H9 (cell line): Measurements from ENCODE around the gene CBFA2T2. TPM values are rescaled to one million over a fixed set of nuclear protein-coding genes. Genes with fewer than 3 reads are reported as not detected.

Experiments used
- DNase-seq: peaks from one replicate; pipeline ENCODE4 v3.0.0-alpha.2; 2017
- H2AFZ ChIP-seq: one replicate; pipeline ENCODE4 v1.6.1; 2013; ENCODE audit warnings: mild to moderate bottlenecking, low read length, control low read depth, moderate library complexity
- H2AK5ac ChIP-seq: 2 replicates; pipeline ENCODE4 v1.6.1; 2013; ENCODE audit warnings: low read length, control low read depth, mixed read lengths; ENCODE audit not compliant: insufficient read length
- H2BK120ac ChIP-seq: one replicate; pipeline ENCODE4 v1.6.1; 2013; ENCODE audit warnings: low read depth, mild to moderate bottlenecking, low read length, control low read depth, inconsistent platforms; ENCODE audit not compliant: poor library complexity, severe bottlenecking
- H2BK12ac ChIP-seq: 2 replicates; pipeline ENCODE4 v1.6.1; 2013; ENCODE audit warnings: low read length, control low read depth, mixed read lengths, low read depth; ENCODE audit not compliant: insufficient read length
- H2BK15ac ChIP-seq: 2 replicates; pipeline ENCODE4 v1.6.1; 2013; ENCODE audit warnings: low read depth, low read length, control low read depth
- H2BK20ac ChIP-seq: one replicate; pipeline ENCODE4 v1.6.1; 2013; ENCODE audit warnings: low read depth, mild to moderate bottlenecking, low read length, control low read depth, inconsistent platforms; ENCODE audit not compliant: poor library complexity, severe bottlenecking
- H2BK5ac ChIP-seq: 2 replicates; pipeline ENCODE4 v1.6.1; 2013; ENCODE audit warnings: low read length, control low read depth, mixed read lengths; ENCODE audit not compliant: insufficient read length
- H3K14ac ChIP-seq: 2 replicates; pipeline ENCODE4 v1.6.1; 2013; ENCODE audit warnings: low read length, control low read depth; ENCODE audit not compliant: insufficient read depth
- H3K18ac ChIP-seq: 2 replicates; pipeline ENCODE4 v1.6.1; 2013; ENCODE audit warnings: low read depth, mild to moderate bottlenecking, mixed read lengths, low read length, control low read depth; ENCODE audit not compliant: insufficient read length
- H3K23ac ChIP-seq: 2 replicates; pipeline ENCODE4 v1.6.1; 2013; ENCODE audit warnings: low read length, control low read depth, mixed read lengths, low read depth; ENCODE audit not compliant: insufficient read length
- H3K23me2 ChIP-seq: 2 replicates; pipeline ENCODE4 v1.6.1; 2013; ENCODE audit warnings: low read depth, mild to moderate bottlenecking, mixed read lengths, low read length, control low read depth; ENCODE audit not compliant: insufficient read length, poor library complexity, severe bottlenecking
- H3K27ac ChIP-seq: 2 replicates; pipeline ENCODE4 v1.5.1; 2013; ENCODE audit warnings: low read length, control low read depth, mixed read lengths, low read depth; ENCODE audit not compliant: insufficient read length
- H3K27me3 ChIP-seq: 2 replicates; pipeline ENCODE4 v1.6.1; 2013; ENCODE audit warnings: low read length, control low read depth, inconsistent platforms; ENCODE audit not compliant: insufficient read depth
- H3K4ac ChIP-seq: 2 replicates; pipeline ENCODE4 v1.6.1; 2013; ENCODE audit warnings: low read depth, mild to moderate bottlenecking, control low read depth, inconsistent platforms, low read length, moderate library complexity
- H3K4me1 ChIP-seq: 2 replicates; pipeline ENCODE4 v1.6.1; 2013; ENCODE audit warnings: low read length, control low read depth, inconsistent platforms; ENCODE audit not compliant: insufficient read depth
- H3K4me2 ChIP-seq: 2 replicates; pipeline ENCODE4 v1.6.1; 2013; ENCODE audit warnings: low read length, control low read depth, mixed read lengths; ENCODE audit not compliant: insufficient read length, insufficient read depth
- H3K56ac ChIP-seq: 2 replicates; pipeline ENCODE4 v1.6.1; 2013; ENCODE audit warnings: low read depth, mild to moderate bottlenecking, mixed read lengths, low read length, control low read depth; ENCODE audit not compliant: insufficient read length
- H3K79me1 ChIP-seq: 2 replicates; pipeline ENCODE4 v1.6.1; 2013; ENCODE audit warnings: low read depth, mild to moderate bottlenecking, moderate library complexity, low read length, control low read depth, inconsistent platforms; ENCODE audit not compliant: insufficient read depth, poor library complexity, severe bottlenecking
- H3K79me2 ChIP-seq: 2 replicates; pipeline ENCODE4 v1.6.1; 2013; ENCODE audit warnings: low read length, control low read depth, inconsistent platforms; ENCODE audit not compliant: insufficient read depth
- H3K9ac ChIP-seq: 2 replicates; pipeline ENCODE4 v1.6.1; 2013; ENCODE audit warnings: low read length, control low read depth, mixed read lengths; ENCODE audit not compliant: insufficient read length; ENCODE audit errors: extremely low read depth
- H3K9me3 ChIP-seq: one replicate; pipeline ENCODE4 v1.6.1; 2013; ENCODE audit warnings: low read depth, low read length, inconsistent platforms; ENCODE audit not compliant: control insufficient read depth
- H3T11ph ChIP-seq: one replicate; pipeline ENCODE4 v1.6.1; 2013; ENCODE audit warnings: mild to moderate bottlenecking, low read length, control low read depth, inconsistent platforms
- H4K20me1 ChIP-seq: one replicate; pipeline ENCODE4 v1.6.1; 2013; ENCODE audit not compliant: control insufficient read depth, insufficient read length, insufficient read depth
- H4K5ac ChIP-seq: 2 replicates; pipeline ENCODE4 v1.6.1; 2013; ENCODE audit warnings: low read depth, mild to moderate bottlenecking, mixed read lengths, low read length, control low read depth; ENCODE audit not compliant: insufficient read length
- H4K8ac ChIP-seq: replicated peaks from 2 replicates; pipeline ENCODE4 v1.6.1; 2013; ENCODE audit warnings: low read length, control low read depth, mixed read lengths, low read depth; ENCODE audit not compliant: insufficient read length
- H4K91ac ChIP-seq: 2 replicates; pipeline ENCODE4 v1.6.1; 2013; ENCODE audit warnings: low read depth, mild to moderate bottlenecking, moderate library complexity, mixed read lengths, low read length, control low read depth; ENCODE audit not compliant: insufficient read length
- H3K27ac Mint-ChIP-seq, 3 experiments: 2 replicates in 2 of 3; 3 replicates in 1 of 3; pipeline ENCODE4 v1.8.0; 2020 to 2021; ENCODE audit warnings: mixed read lengths in 3 of 3, mild to moderate bottlenecking in 1 of 3, moderate library complexity in 1 of 3
- H3K27me3 Mint-ChIP-seq: 2 replicates; pipeline ENCODE4 v1.8.0; 2021; ENCODE audit warnings: low read depth, mild to moderate bottlenecking, moderate library complexity, mixed read lengths
- H3K36me3 Mint-ChIP-seq, 3 experiments: 2 replicates in 2 of 3; 3 replicates in 1 of 3; pipeline ENCODE4 v1.8.0; 2020 to 2021; ENCODE audit warnings: low read depth in 3 of 3, mixed read lengths in 3 of 3; ENCODE audit not compliant: insufficient read depth in 1 of 3
- H3K4me1 Mint-ChIP-seq, 2 experiments: 2 replicates each; pipeline ENCODE4 v1.8.0; 2020; ENCODE audit warnings: mixed read lengths in 2 of 2
- H3K4me3 Mint-ChIP-seq, 2 experiments: 2 replicates in 1 of 2; 3 replicates in 1 of 2; pipeline ENCODE4 v1.8.0; 2020 to 2021; ENCODE audit warnings: mild to moderate bottlenecking in 2 of 2, mixed read lengths in 2 of 2, moderate library complexity in 1 of 2
- H3K9me3 Mint-ChIP-seq, 2 experiments: 2 replicates in 1 of 2; 3 replicates in 1 of 2; pipeline ENCODE4 v1.8.0; 2020; ENCODE audit warnings: mild to moderate bottlenecking in 2 of 2, mixed read lengths in 2 of 2, moderate library complexity in 1 of 2
- WGBS: extraction: QIAGEN DNeasy Blood & Tissue Kit; methylation state at CpG from one replicate; pipeline ENCODE4 v1.1.7; 2013; ENCODE audit warnings: missing lambda C conversion rate, low lambda C conversion rate, mixed read lengths; ENCODE audit not compliant: insufficient read length; ENCODE audit errors: extremely low coverage; 5-methylcytosine and 5-hydroxymethylcytosine counted together
- total RNA-seq: library from RNA; stranded (reverse); gene quantifications from 2 replicates; pipeline ENCODE4 v1.2.1, GENCODE V29; 2021
- TF ChIP-seq, protein P1 (sequence below): fragments of 200-600 bp; sonication (generic); conservative IDR thresholded peaks from 3 replicates; pipeline ENCODE4 v1.8.0; 2021; ENCODE audit warnings: antibody characterized with exemption, mild to moderate bottlenecking

The CBFA2T2 gene
- total RNA-seq, 1 experiment from 2014 or later: 11.2 TPM

DNA sequence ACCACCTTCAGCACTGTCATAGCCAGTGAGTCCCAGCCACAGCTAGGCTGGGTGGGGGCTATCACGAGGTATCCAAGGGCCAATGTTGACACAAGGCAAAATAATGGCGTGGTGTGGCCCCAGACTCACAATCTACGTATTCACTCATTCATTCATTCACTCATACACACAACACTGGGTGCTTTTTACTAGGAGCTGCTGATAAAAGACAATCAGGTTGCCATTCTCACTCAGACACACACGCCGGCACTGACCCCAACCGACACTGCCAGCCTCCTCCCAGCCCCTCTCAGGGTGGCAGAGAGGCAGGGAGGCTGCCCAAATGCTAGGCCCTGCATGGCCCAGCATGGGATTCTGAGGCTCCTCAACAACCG is 170.8 kb downstream of the CBFA2T2 start:
- H2BK5ac ChIP-seq: no peak overlapping the region
- Mint-ChIP-seq H3K36me3 (peaks cover 0 to 48% (median 4%) of the 10 kb centered on the region in 3 experiments; a peak in 6 of 7 replicates), H3K9me3 (no peaks in the 10 kb centered on the region), H3K27ac (no peak overlapping the region), H3K4me3 (no peak overlapping the region), H3K27me3 (peaks cover 4% of the 10 kb centered on the region; the same call in 1 of the 2 replicates), H3K4me1 (peaks cover 22 to 23% of the 10 kb centered on the region in 2 experiments)
- H3K23me2 ChIP-seq: peaks cover 14% of the 10 kb centered on the region
- H2BK20ac ChIP-seq: no peak overlapping the region
- H2AK5ac ChIP-seq: no peak overlapping the region
- H2BK120ac ChIP-seq: no peak overlapping the region
- TF ChIP-seq, protein P1, sequence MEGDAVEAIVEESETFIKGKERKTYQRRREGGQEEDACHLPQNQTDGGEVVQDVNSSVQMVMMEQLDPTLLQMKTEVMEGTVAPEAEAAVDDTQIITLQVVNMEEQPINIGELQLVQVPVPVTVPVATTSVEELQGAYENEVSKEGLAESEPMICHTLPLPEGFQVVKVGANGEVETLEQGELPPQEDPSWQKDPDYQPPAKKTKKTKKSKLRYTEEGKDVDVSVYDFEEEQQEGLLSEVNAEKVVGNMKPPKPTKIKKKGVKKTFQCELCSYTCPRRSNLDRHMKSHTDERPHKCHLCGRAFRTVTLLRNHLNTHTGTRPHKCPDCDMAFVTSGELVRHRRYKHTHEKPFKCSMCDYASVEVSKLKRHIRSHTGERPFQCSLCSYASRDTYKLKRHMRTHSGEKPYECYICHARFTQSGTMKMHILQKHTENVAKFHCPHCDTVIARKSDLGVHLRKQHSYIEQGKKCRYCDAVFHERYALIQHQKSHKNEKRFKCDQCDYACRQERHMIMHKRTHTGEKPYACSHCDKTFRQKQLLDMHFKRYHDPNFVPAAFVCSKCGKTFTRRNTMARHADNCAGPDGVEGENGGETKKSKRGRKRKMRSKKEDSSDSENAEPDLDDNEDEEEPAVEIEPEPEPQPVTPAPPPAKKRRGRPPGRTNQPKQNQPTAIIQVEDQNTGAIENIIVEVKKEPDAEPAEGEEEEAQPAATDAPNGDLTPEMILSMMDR: no peak
- no peak overlapping the region for H4K91ac ChIP-seq
- H3K79me2 ChIP-seq: no peaks in the 10 kb centered on the region
- no peak overlapping the region for H3K23ac ChIP-seq
- WGBS: no CpG with 5 or more reads among the region's 7 CpGs
- H4K8ac ChIP-seq: no peak overlapping the region
- H3K4me1 ChIP-seq: no peaks in the 10 kb centered on the region; the same call in 1 of the 2 replicates
- no peak overlapping the region for H2AFZ ChIP-seq
- no peak overlapping the region for H3K9ac ChIP-seq
- DNase-seq: no peak
- H3K27ac ChIP-seq: no peak overlapping the region
- no peak overlapping the region for H3K14ac ChIP-seq
- no peak overlapping the region for H3K18ac ChIP-seq
- no peak overlapping the region for H2BK15ac ChIP-seq
- no peaks in the 10 kb centered on the region for H3K9me3 ChIP-seq
- H4K5ac ChIP-seq: no peak overlapping the region
- H4K20me1 ChIP-seq: no peaks in the 10 kb centered on the region
- no peak overlapping the region for H3T11ph ChIP-seq
- no peak overlapping the region for H2BK12ac ChIP-seq
- no peaks in the 10 kb centered on the region for H3K79me1 ChIP-seq
- no peaks in the 10 kb centered on the region for H3K27me3 ChIP-seq
- H3K4me2 ChIP-seq: no peak overlapping the region
- no peak overlapping the region for H3K4ac ChIP-seq
- no peak overlapping the region for H3K56ac ChIP-seq
